GM06990 (cell line): Measurements from ENCODE around the gene CDH12.
A peak's percentile ranks its signal among the peaks of the same experiment; 100 is the strongest.

Source experiments
- DNase-seq: peaks from one replicate; pipeline ENCODE4 v3.0.0-alpha.2; 2011; ENCODE audit not compliant: insufficient read length; ENCODE audit errors: extremely low read depth
- H3K27me3 ChIP-seq: replicated peaks from 2 replicates; pipeline ENCODE4 v1.6.0; 2011; ENCODE audit warnings: low read length; ENCODE audit not compliant: control insufficient read depth, insufficient read depth
- H3K36me3 ChIP-seq: 2 replicates; pipeline ENCODE4 v1.5.1; 2011; ENCODE audit warnings: low read length; ENCODE audit not compliant: control insufficient read depth, insufficient read depth
- H3K4me3 ChIP-seq: replicated peaks from 2 replicates; pipeline ENCODE4 v1.5.1; 2011; ENCODE audit warnings: low read depth, mild to moderate bottlenecking, control low read depth, low read length
- TF ChIP-seq, protein P1 (sequence below): IDR thresholded peaks from 2 replicates; pipeline ENCODE4 v1.5.1; 2011; ENCODE audit warnings: low read length, control low read depth, mild to moderate bottlenecking, inconsistent platforms; ENCODE audit not compliant: insufficient read depth, poor library complexity, severe bottlenecking

Gene CDH12

DNA sequence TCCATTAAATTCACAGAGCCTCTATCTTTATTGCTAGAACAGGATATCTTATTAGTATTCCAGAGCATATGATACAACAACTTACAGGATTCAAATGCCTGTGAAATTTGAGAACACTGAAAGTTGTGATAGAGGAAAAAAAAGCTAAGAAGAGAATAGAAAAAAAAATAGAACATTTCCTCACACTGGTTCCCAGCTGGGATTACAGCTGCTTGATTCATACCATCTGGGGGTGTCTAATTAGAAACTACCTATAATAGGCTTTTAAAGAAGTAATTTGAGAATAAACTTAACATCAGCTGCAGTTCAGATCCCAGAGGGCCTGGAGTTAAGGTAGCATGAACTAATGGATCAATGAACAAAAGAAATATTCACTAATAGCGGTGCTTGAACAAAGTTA is 922.0 kb downstream of the CDH12 start:
- Histone ChIP-seq H3K36me3 (no peaks in the 10 kb centered on the region), H3K4me3 (no peak overlapping the region), H3K27me3 (no peaks in the 10 kb centered on the region)
- TF ChIP-seq, protein P1, sequence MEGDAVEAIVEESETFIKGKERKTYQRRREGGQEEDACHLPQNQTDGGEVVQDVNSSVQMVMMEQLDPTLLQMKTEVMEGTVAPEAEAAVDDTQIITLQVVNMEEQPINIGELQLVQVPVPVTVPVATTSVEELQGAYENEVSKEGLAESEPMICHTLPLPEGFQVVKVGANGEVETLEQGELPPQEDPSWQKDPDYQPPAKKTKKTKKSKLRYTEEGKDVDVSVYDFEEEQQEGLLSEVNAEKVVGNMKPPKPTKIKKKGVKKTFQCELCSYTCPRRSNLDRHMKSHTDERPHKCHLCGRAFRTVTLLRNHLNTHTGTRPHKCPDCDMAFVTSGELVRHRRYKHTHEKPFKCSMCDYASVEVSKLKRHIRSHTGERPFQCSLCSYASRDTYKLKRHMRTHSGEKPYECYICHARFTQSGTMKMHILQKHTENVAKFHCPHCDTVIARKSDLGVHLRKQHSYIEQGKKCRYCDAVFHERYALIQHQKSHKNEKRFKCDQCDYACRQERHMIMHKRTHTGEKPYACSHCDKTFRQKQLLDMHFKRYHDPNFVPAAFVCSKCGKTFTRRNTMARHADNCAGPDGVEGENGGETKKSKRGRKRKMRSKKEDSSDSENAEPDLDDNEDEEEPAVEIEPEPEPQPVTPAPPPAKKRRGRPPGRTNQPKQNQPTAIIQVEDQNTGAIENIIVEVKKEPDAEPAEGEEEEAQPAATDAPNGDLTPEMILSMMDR, result no peak
- DNase-seq, result no peak

- H3K4me3 ChIP-seq, result no peak overlapping the region
- H3K27me3 ChIP-seq, result no peaks in the 10 kb centered on the region
- TF ChIP-seq, protein P1, result peak; percentile 54
- DNase-seq, result no peak
- H3K36me3 ChIP-seq, result no peaks in the 10 kb centered on the region
Measured at GRCh38 chr5:21919414-21920022, 933.6 kb downstream of the CDH12 start.

DNA sequence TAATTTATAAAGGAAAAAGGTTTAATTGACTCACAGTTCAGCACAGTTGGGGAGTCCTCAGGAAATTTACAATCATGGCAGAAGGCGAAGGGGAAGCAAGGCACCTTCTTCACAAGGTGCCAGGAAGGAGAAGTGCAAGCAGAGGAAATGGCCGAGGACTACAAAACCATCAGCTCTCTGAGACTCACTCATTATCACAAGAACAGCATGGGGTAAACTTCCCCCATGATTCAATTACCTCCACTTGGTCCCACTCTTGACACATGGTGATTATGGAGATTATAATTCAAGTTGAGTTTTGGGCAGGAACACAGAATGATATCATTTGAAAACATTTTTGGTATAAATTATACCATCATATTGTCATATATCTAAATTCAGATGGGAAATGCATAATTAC is 934.7 kb downstream of the CDH12 start:
- DNase-seq, result no peak
- H3K36me3 ChIP-seq, result no peaks in the 10 kb centered on the region

DNA sequence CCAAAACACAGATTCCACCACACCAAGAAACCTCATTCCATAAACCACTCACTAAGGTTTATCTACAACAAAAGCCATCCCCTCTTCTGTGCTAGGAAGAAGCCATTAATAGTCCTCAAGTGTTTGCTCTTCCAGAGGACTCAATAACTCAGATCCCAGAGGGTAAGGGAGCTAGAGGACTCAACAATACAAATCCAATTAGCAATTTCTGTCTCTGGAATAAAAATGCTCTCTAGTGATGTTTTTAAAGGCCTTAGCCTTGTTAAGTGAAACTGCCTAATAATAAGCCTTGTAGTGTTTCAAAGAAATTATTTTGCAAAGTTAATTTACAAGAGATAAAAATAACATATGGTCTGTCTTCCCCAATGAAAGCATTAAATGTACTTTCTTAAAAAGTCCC is 942.4 kb downstream of the CDH12 start:
- Histone ChIP-seq H3K4me3 (no peak overlapping the region), H3K27me3 (no peaks in the 10 kb centered on the region), H3K36me3 (no peaks in the 10 kb centered on the region)
- DNase-seq, result no peak
- TF ChIP-seq, protein P1, result no peak

More for the DNA sequence above, 934.7 kb downstream of the CDH12 start:
- TF ChIP-seq, protein P1, result no peak
- no peak overlapping the region for H3K4me3 ChIP-seq
- no peaks in the 10 kb centered on the region for H3K27me3 ChIP-seq

DNA sequence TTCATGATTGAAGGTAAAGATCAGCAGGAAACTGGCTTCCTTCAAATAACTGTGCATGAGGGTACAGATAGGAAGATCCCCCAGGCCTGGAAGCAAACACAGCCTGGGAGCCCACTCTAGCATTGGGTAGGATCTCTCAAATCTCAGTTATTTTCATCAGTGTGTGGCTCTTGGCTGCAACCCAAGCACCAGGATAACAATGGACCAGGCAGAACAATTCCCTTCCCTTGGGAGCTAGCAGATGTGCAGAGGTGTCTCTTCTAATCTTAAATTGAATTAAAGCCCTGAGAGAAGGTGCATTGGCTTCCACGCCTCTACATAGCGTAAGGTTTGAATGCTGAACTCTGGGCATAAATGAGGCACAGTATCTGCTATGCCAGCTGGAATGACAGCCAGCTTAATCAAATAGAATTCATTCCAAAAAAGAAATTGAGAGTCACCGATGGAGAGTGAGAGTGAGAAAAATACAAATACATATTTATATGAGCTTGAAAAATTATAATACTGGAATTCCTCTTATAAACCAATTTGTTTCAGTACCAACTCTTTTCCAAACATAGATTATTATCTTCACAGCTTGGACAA is 957.3 kb downstream of the CDH12 start:
- no peak overlapping the region for H3K4me3 ChIP-seq
- H3K27me3 ChIP-seq, result no peaks in the 10 kb centered on the region
- DNase-seq, result no peak
- TF ChIP-seq, protein P1, result no peak
- H3K36me3 ChIP-seq, result no peaks in the 10 kb centered on the region
